HG03571 (cell line): ENCODE results near the gene SLC5A2.
"Not testable (repeated sequence)": the region's sequence is repeated elsewhere in the genome, so short reads cannot be mapped to it uniquely, and the experiment has no call there.

Experiments used
- ATAC-seq: cut with Tn5 transposase; IDR thresholded peaks from one replicate; pipeline ENCODE4 v1.9.1; 2021; ENCODE audit not compliant: unreplicated experiment

SLC5A2 gene

GRCh38 chr16:31483081-31483480 lies at the start of gene SLC5A2:
TSS of gene SLC5A2 (plus strand) at chr16:31483123. CDS start at chr16:31483137, 14 bp downstream.
- ATAC-seq = no peak

- no peak for ATAC-seq
Observed at GRCh38 chr16:31435341-31436220, 47.3 kb upstream of the SLC5A2 start.

- ATAC-seq = no peak
Observed at GRCh38 chr16:31436221-31437045, 46.5 kb upstream of the SLC5A2 start.

DNA sequence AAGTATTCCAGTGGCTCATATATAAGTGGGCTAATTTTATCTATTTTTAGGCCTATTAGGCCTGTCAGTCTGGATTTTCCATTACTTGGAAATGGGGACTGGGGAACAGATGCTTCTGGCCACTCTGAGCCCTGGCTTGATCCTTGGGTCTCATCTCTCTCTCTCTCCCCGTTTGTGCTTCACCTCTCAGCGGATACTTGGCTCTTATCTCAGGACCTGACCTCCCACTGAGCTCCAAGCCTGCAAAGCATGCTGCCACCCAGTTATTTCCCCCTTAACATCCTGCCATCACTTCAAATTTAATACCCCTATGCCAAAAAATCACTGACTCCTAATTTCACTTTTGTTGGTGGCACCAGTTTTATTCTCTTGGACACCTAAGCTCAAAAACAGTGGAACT lies 44.5 kb upstream of the SLC5A2 start:
- ATAC-seq = no peak

DNA sequence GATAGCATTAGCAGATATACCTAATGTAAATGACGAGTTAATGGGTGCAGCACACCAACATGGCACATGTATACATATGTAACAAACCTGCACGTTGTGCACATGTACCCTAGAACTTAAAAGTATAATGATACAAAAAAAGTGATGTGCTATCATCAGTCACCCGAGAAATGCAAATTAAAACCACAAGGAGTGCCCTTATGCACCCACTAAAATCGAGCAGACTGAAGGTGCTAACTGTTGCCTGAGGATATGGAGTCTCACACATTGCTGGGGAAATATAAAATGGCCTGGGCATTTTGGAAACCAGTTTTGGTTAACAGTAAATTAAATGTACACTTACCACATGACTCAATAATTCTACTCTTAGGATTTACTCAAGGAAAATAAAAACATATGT lies 43.9 kb upstream of the SLC5A2 start:
- not testable (repeated sequence) for ATAC-seq

GRCh38 chr16:31439519-31439918 lies 43.4 kb upstream of the SLC5A2 start:
- ATAC-seq = no peak

DNA sequence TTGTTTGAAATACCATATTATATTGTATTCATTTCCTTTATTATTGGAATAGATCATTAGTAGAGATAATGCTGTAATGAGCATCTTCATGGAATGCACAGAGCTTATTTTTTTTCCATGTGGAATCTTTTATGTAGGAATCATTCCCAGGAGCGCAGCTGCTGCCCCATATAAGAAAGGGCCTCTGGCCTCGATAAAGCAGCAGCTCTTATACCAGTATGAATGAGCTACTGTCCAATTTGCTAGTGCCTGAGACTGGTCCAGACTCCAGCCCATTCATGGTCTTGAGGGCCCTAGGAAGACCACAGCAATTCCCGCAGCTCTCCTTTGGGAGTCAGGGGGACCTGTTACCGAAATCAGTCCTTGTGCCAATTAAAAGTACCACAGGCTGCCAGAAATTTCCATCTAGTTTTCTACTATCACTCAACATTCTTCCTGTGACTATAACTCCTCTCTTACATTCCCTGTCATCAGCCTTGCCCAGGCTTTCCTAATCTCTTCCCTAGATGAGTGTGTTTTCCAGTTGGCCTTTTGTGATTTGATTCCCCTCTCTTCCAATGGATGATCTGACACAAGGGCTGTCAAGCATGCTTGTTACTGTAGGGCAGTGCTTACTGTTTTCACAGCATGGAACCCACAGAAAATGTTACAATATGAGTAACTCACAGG lies 42.3 kb upstream of the SLC5A2 start:
- ATAC-seq = no peak

DNA sequence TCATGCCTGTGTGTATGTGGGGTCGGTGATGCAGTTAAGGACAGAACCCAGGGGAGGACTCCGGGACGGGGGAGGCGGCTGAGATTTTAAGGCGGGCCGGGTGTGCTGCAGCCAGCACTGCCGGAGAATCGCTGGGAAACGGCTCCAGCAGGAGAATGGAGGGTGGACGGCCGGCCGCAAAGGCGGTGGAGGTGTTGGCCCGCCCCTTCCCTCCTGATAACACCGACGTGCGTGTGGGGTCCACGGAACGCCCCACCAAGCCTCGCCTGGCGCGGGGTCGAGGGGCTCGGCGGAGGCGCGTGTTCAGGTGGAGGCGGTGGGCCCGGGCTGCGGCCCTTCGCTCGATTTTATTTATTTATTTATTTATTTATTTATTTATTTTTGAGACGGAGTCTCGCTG lies 41.0 kb upstream of the SLC5A2 start:
- ATAC-seq = no peak

DNA sequence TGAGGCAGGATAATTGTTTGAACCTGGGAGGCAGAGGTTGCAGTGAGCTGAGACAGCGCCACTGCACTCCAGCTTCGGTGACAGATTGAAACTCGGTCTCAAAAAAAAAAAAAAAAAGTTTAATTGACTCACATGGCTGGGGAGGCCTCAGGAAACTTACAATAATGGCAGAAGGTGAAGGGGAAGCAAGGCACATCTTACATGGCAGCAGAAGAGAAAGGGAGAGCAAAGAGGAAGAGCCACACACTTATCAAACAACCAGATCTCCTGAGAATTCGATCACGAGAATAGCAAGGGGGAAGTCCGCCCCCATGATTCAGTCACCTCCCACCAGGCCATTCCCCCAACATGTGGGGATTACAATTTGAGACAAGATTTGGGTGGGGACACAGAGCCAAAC lies 37.0 kb upstream of the SLC5A2 start:
- not testable (repeated sequence) for ATAC-seq

DNA sequence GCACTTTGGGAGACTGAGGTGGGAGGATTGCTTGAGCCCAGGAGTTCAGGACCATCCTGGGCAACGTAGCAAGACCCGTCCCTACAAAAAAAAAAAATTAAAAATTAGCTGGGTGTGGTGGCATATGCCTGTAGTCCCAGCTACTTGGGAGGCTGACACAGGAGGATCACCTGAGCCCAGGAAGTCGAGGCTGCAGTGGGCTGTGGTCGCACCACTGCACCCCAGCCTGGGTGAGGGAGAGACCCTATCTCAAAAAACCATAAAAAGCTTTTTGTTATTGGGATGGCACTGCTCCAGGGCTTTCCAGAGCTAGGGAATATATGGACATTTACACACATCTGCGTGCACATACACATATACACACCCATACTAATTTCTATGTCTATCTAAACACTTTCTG lies 31.7 kb upstream of the SLC5A2 start:
- no peak for ATAC-seq

DNA sequence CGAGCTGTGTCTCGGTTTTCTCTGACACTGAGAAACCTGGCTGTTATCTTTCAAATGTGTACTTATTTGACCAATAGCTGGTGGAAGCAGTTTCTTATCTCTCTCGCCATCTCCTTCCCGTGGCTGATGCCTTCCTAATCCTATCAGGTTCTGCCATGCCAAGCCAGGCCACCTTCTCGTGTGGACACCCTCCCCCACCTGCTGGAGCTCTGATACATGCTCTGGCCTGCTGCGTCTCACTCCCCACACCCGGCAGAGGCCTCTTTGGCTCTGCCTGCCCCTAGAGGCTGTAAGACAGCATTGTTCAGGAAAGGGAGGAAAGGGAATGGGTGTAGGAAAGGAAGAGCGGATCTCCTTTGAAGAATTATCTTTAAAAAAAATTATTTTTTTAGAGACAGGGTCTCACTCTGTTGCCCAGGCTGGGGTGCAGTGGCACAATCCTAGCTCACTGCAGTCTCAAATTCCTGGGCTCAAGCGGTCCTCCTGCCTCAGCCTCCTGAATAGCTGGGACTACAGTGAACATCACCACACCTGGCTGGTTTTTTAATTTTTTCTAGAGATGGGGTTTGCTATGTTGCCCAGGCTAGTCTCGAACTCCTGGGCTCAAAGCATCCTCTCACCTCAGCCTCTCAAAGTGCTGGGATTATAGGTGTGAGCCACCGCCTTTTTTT lies 31.1 kb upstream of the SLC5A2 start:
- no peak for ATAC-seq

- no peak for ATAC-seq
Observed at GRCh38 chr16:31452631-31453106, 30.3 kb upstream of the SLC5A2 start.

DNA sequence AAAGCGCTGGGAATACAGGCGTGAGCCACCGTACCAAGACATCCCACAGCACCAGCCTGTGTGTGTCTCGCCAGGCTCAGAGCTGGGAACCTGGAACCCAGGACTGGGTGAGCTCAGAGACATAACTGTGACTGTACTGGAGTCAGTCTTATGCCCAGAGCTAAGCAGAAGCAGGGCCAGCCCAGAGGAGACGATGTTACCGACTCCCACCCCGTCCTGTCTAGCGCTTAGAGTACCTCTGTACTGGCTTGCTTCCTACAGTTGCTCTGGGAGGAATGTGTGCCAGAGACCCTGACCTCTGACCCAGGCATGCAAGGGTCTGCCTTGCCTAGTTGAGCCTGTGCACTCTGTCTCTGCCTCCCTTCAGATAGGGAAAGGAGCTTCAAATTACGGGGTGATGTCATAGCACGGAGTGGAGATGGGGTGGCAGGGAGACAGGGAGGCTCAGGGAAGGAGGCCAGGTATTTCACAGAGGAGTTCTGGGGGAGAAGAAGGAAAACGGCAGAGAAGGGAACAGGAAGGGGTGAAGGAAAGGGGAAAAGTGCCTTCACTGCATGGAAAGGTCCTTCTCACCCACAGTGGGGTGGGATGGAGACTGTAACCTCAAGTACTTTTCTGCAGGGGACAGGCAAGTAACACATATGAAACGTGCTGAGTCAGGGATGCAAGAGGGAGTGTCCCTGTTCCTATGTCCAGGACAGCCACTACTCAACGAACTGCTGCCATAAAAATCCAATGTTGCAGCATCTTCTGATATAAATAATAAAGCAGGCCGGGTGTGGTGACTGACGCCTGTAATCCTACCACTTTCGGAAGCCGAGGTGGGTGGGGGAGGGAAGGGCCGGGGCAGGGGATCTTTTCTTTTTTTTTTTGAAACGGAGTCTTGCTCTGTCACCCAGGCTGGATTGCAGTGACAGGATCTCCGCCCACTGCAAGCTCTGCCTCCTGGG lies 29.4 kb upstream of the SLC5A2 start:
- no peak for ATAC-seq

DNA sequence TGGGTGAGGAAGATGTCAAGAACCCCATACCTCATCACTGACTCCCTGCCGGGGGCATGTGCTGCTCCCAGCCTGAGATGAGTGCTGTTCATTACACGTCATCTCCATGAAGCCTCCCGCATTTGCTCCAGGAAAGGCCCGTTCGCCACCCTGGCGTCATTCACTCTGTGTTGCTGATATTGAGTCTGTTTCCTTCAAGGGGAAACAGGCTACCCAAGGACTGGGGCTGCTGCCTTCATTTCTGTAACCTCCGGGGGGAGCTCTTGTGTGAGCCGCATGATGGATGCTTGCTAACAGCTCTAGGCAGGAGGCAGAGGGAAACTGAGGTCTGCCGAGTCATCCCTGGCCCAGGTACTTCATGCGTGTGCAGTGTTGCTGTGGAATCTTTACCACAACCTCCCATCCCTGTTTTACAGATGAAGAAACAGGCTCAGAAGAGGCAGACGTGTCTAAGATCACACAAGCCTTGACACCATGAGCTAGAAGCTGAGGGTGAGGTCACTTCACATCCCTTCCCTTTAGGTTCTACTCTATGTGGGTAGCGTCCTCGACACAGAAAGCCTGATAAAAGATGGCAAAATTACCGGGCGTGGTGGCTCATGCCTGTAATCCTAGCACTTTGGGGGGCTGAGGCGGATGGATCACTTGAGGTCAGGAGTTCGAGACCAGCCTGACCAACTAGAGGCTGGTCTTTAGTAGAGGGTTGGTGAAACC lies 27.2 kb upstream of the SLC5A2 start:
- ATAC-seq = no peak

DNA sequence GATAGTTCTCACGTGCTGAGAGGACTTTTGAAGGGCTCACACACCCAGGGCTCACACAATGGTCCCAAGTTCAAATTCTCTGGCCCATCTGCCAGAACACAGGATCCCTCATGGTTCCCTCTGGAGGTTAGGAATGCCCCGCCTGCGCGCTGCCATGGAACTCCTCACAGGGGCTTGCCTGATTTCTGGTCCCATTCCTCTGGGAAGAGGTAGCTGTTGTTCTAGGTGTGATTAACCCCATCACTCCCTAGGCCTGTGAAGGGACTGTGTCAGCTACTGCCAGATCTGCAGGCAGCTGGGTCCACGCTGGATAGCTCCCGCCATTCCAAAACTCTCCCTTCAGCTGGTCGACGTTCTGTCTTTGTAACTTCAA lies 25.9 kb upstream of the SLC5A2 start:
- ATAC-seq = no peak

GRCh38 chr16:31458073-31458843 lies 24.7 kb upstream of the SLC5A2 start:
- peak; percentile 17 for ATAC-seq

DNA sequence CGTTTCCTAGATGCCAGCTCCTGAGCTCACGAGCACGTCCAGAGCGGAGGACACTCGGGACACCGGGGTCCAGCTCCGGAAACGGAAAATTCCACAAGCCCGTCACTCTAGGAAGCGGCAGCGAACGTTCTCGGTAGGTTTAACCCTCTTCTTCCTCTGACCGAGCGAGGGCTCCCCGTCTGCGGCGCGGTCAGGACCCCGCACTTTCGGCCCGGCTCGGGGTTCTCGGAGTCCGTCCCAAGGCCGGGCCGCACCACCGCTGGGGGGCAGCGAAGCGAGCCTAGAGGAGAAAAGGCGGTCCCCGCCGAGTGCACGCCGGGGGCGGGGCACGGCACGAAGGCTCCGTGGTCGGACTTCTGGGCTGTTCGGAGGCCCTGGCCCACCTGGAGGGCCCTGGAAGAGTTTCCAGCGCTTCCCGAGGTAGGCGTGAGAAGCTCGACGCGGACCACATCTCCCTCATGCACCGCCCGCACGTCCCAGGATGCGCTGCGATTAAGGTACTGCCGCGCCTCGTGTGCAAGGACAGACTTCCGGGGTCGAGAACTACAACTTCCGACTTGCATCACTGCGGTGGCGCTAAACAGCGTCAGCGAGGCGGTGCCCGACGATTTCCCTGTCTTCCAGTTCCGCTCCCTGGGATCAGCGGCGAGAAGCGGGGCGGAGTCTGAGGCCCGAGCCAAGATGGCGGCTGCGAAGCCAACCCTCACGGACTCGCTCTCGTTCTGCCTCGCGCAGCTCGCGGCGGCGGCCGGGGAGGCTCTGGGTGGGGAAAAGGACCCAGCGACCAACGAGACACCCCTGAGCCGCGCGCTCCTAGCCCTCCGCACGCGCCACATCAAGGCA lies 23.9 kb upstream of the SLC5A2 start, which contains the start of gene ARMC5:
ARMC5 (plus strand) TSS at position 658 of the 843 bp plus-strand sequence; CDS start at position 682, 24 bp downstream.
- peak; percentile 71 for ATAC-seq
